Stromal cell of bone marrow (primary cell): Measurements from ENCODE around the gene GNAQ.
A peak's percentile ranks its signal among the peaks of the same experiment; 100 is the strongest.
"Not testable (repeated sequence)": the region's sequence is repeated elsewhere in the genome, so short reads cannot be mapped to it uniquely, and the experiment has no call there.

ENCODE experiments used
- DNase-seq: peaks from one replicate; pipeline ENCODE4 v3.0.0-alpha.2; 2012; ENCODE audit warnings: low read depth

Gene GNAQ

GRCh38 chr9:77877976-77878375 lies 153.6 kb downstream of the GNAQ start:
- no peak for DNase-seq

- no peak for DNase-seq
These were observed 155.0 kb downstream of the GNAQ start for GRCh38 chr9:77876590-77876989.

- DNase-seq: no peak
These were observed 155.5 kb downstream of the GNAQ start for GRCh38 chr9:77876091-77876490.

- DNase-seq: no peak
These were observed 158.7 kb downstream of the GNAQ start for GRCh38 chr9:77872863-77873262.

GRCh38 chr9:77872177-77872576 lies 159.4 kb downstream of the GNAQ start:
- DNase-seq: no peak

GRCh38 chr9:77871483-77871882 lies 160.1 kb downstream of the GNAQ start:
- DNase-seq: no peak

- no peak for DNase-seq
These were observed 164.7 kb downstream of the GNAQ start for GRCh38 chr9:77866878-77867277.

- no peak for DNase-seq
These were observed 166.1 kb downstream of the GNAQ start for GRCh38 chr9:77865385-77866047.

- peak; percentile 43 for DNase-seq
These were observed 167.3 kb downstream of the GNAQ start for GRCh38 chr9:77864211-77864889.

- not testable (repeated sequence) for DNase-seq
These were observed 168.0 kb downstream of the GNAQ start for GRCh38 chr9:77863638-77864037.

- not testable (repeated sequence) for DNase-seq
These were observed 170.7 kb downstream of the GNAQ start for GRCh38 chr9:77860953-77861352.

GRCh38 chr9:77857513-77858259 lies 173.9 kb downstream of the GNAQ start:
- DNase-seq: no peak

GRCh38 chr9:77856615-77857014 lies 175.0 kb downstream of the GNAQ start:
- DNase-seq: no peak

GRCh38 chr9:77854916-77855311 lies 176.7 kb downstream of the GNAQ start:
- no peak for DNase-seq

- DNase-seq: no peak
These were observed 177.2 kb downstream of the GNAQ start for GRCh38 chr9:77854258-77854915.

GRCh38 chr9:77853716-77854115 lies 177.9 kb downstream of the GNAQ start:
- no peak for DNase-seq

GRCh38 chr9:77851882-77852595 lies 179.6 kb downstream of the GNAQ start:
- DNase-seq: no peak

GRCh38 chr9:77848897-77849296 lies 182.7 kb downstream of the GNAQ start:
- peak; percentile 88 for DNase-seq

GRCh38 chr9:77848404-77848803 lies 183.2 kb downstream of the GNAQ start:
- DNase-seq: no peak

- DNase-seq: no peak
These were observed 184.0 kb downstream of the GNAQ start for GRCh38 chr9:77847626-77848025.

- no peak for DNase-seq
These were observed 184.5 kb downstream of the GNAQ start for GRCh38 chr9:77847059-77847499.

GRCh38 chr9:77844415-77844814 lies 187.2 kb downstream of the GNAQ start:
- DNase-seq: no peak
